CD4-positive, alpha-beta T cell treated with Interleukin-1 beta for 1 hour (primary cell): ENCODE measurements around the gene SLC11A2.
"Not testable (repeated sequence)": the region's sequence is repeated elsewhere in the genome, so short reads cannot be mapped to it uniquely, and the experiment has no call there.

Experiments used
- DNase-seq, 2 donors: peaks; one replicate each; pipeline ENCODE4 v3.0.0-alpha.2; 2020 to 2022

The SLC11A2 gene

GRCh38 chr12:50988871-50989270 lies 37.3 kb downstream of the SLC11A2 start:
- DNase-seq = no peak

DNA sequence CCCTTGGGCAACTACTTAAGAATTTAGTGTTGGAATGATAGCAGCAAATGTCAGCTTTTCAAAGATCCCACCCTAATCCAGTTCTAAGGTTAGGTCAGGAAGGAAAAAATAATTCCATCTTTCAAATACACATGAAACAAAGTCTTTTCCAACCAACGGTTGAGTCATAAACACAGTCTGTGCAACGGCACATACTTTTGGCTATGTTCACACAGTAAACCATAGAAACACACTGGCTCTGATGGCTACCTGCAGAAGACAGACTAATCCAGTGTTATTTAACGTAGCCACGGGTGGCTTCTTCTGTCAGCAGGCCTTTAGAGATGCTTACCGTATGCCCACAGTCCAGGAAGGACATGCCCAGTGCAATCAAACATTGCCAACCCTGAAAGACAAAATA lies 38.1 kb downstream of the SLC11A2 start:
- no peak for DNase-seq

- DNase-seq = peak; percentile 34 to 37
These were observed 39.0 kb downstream of the SLC11A2 start for GRCh38 chr12:50986966-50987737.

- no peak for DNase-seq
These were observed 40.9 kb downstream of the SLC11A2 start for GRCh38 chr12:50985322-50985721.

GRCh38 chr12:50984586-50985298 lies 41.4 kb downstream of the SLC11A2 start:
- no peak for DNase-seq

DNA sequence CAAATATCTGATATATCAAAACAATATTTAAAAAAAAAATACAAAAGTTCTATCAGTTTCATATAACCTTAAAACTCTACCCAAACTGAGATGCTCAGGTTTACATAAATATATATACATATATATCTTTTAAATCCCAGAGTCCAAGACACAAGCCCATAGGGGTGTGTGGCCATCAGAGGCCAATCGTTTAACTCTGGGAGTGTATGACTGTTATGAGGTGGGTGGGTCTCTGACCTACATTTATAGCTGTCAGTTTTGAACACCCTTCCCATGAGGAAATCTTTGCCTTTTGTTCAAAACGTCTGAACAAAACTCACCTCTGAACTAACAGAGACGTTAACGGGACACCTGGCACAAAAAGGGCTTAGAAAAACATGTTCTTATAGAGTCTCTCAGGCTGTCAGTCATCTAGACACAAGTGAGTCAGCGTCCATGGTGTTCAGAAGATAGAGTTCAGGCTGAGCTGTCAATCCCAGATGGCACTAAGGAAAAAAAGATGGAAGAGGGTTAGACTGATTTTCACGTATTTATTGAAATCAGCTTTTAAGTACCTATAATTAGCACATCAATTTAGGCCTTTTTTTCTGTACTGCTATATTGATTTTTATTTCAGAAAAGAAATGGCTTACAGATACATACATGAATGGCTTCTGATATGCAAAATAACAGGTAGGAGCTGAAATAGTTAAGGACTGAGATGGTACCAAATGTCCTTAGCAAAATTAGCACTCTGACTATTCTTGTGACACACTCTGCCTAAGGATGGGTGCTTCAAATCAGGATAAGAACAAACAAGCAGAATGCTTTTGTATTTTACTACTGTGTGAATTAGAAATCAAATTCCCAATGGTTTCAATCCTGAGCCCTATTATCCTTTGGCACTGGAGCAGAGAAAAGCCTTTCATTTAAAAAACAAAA lies 44.6 kb downstream of the SLC11A2 start:
- no peak for DNase-seq

GRCh38 chr12:50980545-50980944 lies 45.6 kb downstream of the SLC11A2 start:
- no peak for DNase-seq

- DNase-seq = no peak
These were observed 46.7 kb downstream of the SLC11A2 start for GRCh38 chr12:50979369-50980052.

GRCh38 chr12:50971946-50972345 lies 54.2 kb downstream of the SLC11A2 start:
- DNase-seq = no peak

DNA sequence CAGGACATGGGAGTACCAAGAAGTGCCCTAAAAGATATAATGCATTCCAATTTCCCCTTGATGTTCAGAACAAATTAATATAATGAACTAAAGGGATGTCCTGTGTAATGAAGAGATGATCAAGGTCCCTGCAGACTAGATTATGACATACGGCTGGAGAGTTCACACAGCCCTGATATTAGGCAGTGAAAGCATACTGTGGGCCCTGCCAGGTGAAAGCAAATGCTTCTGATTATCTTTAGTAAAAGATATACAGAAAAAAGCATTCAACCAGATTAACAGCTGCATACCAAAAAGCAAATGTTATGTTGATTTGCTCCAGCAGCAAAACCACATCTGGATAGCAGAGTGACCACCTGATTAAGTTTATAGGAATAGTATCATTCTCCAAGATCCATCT lies 61.8 kb downstream of the SLC11A2 start:
- DNase-seq = no peak

DNA sequence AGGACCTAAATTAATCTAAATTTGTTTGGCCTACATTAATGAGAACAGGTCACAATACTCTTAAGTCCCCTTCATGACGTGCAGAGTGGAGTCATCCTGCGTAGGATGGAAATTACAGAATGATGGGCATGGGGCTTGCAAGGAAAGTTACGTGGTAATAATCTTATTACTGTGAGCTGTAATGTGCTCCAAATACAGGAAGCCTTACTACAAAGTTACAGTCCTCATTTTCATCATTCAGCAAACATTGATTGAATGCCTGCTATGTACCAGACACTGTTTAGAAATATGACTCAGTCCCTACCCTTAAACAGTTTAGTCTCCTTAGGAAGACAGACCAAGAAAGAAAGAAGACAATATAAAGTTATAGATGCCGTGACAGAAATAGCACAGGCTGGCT lies 64.5 kb downstream of the SLC11A2 start:
- DNase-seq = no peak

GRCh38 chr12:50960130-50960529 lies 66.1 kb downstream of the SLC11A2 start:
- no peak for DNase-seq

DNA sequence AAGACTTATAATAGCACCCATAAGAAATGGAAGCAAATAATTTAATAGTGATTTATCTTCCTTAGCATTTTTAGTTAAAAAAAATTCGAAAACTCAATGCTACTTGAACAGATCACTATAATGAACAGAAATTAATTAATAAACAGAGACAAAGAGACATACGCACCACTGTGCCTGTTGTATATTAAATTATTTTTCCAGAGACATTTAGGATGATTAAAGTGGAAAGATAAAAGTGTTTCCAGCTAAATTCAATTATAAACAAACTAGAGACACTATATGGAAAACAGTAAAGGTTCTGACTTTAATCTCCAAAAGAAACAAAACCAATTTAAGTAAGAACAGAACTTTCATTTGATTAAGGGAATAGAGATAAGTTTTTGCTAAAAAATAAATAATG lies 70.5 kb downstream of the SLC11A2 start:
- no peak for DNase-seq

DNA sequence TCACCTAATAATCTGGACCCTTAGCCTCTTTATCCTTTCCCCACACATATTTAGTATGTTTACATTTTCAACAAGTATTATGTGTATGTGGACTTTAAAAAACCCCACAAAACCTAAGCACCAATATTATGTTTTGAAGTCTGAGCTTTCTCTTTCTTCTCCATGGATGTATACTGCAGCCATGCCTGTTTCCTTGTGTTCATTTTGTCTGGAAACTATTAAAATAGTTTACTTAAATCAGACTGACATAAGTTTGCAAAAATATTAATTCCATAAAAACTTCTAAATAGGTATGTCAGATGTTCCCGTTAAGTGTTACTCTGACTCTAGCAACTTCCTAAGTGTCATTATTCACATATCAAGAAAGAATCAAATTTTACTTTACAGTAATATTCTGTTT lies 70.9 kb downstream of the SLC11A2 start:
- no peak for DNase-seq

GRCh38 chr12:50954789-50955188 lies 71.4 kb downstream of the SLC11A2 start:
- not testable (repeated sequence) for DNase-seq

- DNase-seq = no peak
These were observed 73.1 kb downstream of the SLC11A2 start for GRCh38 chr12:50953047-50953446.

- no peak for DNase-seq
These were observed 73.7 kb downstream of the SLC11A2 start, which contains the start of gene HIGD1C for GRCh38 chr12:50952510-50952909. HIGD1C (plus strand) TSS chr12:50952544; CDS start chr12:50953999, 1,455 bp downstream.

GRCh38 chr12:50951112-50951511 lies 75.1 kb downstream of the SLC11A2 start:
- no peak for DNase-seq

DNA sequence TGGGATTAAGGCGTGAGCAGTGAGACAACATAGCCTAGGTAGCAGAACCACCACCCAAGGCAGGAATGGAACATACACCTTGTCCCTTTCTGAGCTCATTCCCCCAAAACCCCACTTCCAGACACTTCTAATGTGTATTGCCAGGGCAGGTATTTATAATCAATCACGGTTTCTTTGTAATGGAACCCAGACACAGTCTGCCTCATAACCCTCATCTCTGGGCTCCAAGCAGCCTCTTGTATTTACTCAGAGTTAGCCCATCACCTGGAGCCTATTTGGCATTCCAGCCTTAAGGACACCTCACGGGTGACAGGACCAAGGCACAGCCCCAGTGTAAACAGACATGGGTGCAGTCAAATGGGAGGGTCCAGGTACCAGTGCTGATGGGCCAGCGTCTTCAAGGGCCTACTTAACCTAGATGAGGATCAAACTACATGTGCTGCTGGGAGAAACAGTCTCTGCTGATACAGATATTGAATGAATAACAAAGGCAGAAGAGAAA lies 76.3 kb downstream of the SLC11A2 start:
- DNase-seq = no peak

DNA sequence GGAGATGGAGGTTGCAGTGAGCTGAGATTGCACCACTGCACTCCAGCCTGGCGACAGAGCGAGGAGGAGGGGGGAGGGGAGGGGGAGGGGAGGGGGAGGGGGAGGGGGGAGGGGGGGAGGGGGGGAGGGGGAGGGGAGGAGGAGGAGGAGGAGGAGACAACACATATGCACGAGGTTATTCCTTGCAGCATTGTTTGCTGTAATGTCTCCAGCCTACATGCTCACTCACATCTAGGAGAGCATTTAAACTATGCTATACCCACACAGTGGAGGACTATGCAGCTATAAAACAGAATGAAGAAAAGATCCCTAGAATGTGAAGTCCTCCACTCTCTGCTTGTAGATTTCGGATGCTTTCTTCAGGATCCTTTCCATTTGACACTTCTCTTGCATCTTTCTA lies 77.4 kb downstream of the SLC11A2 start:
- no peak for DNase-seq

DNA sequence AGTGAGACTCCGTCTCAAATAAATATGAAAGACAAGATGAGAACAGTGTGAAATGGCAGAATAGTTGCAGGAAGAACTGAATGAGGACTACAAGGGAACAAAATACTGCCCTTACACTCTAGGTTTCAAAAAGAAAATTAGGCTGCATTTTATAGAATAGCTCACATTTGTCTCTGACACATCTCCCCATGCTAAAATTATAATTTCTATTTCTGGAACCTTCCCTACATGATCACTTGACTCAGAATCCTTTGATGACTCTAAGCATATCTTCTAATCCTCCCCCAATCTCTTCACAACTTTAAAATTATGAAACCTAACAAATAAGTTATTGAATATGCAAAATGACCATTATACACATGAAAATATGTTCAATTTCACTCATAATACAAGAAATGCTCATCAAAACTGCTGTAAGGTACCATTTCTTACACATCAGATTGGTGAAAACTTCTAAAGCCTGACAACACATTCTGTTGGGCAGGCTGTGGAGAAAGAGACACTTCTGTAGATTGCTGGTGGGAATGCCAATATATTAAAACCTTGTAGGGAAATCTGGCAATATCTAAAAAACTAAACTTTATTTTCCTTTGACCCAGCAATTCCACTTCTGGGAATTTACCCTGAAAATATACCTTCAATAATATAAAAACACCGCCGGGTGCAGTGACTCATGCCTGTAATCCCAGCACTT lies 78.1 kb downstream of the SLC11A2 start:
- DNase-seq = no peak

GRCh38 chr12:50937653-50938052 lies 88.5 kb downstream of the SLC11A2 start:
- DNase-seq = no peak
